HepG2 (cell line): ENCODE results near the gene CNTN4. TPM values are rescaled to one million over a fixed set of nuclear protein-coding genes. Genes with fewer than 3 reads are reported as not detected.

ENCODE experiments used
- ATAC-seq: fragments of 200-7000 bp; cut with Tn5 transposase; 3 replicates; pipeline ENCODE4 v1.9.1; 2020; ENCODE audit warnings: mild to moderate bottlenecking, moderate library complexity
- BruUV-seq: library from RNA; stranded (reverse); fragments of 400-500 nt; replicated peaks from 2 replicates; lab custom pipeline; 2021; lab: Mats Ljungman, UMichigan
- CTCF ChIA-PET: fragments of 300-600 bp; formaldehyde crosslinking; extraction: SDS; loops from one replicate; lab custom pipeline; 2021; ENCODE audit warnings: low total read pairs, inconsistent platforms, low intra/inter-chr PET ratio; lab: Yijun Ruan, JAX
- POLR2A ChIA-PET: fragments of 350-600 bp; sonication (Branson Sonifier 250); formaldehyde crosslinking; loops from one replicate; lab custom pipeline; 2020; ENCODE audit warnings: antibody characterized with exemption, inconsistent platforms; lab: Yijun Ruan, JAX
- DNase-seq: peaks from one replicate; pipeline ENCODE4 v3.0.0-alpha.2; 2015; ENCODE audit warnings: low spot score
- FAIRE-seq: peaks from 3 replicates; lab custom pipeline; 2011; peaks lifted over from hg19 to GRCh38; lab: Jason Lieb, UNC
- H2AFZ ChIP-seq: one replicate; pipeline ENCODE4 v1.6.1; 2011; ENCODE audit warnings: low read length, inconsistent platforms
- H3K27ac ChIP-seq: fragments of 300-600 bp; 3 replicates; pipeline ENCODE4 v1.8.0; 2011; ENCODE audit warnings: mixed run types, mild to moderate bottlenecking, mixed read lengths, low read length, inconsistent platforms; ENCODE audit not compliant: insufficient read depth; ENCODE audit errors: extremely low read length
- H3K27me3 ChIP-seq, 2 experiments: fragments of 200-600 bp in 1 of 2; 2 replicates in 1 of 2; 3 replicates in 1 of 2; pipeline versions ENCODE4 v1.6.0 to v1.8.0; 2011; ENCODE audit warnings: low read length in 2 of 2, mild to moderate bottlenecking in 2 of 2, moderate library complexity in 2 of 2, inconsistent platforms in 1 of 2; ENCODE audit not compliant: insufficient read depth in 2 of 2, control insufficient read depth in 1 of 2
- H3K36me3 ChIP-seq, 2 experiments: fragments of 200-600 bp in 1 of 2; replicated peaks in 1 of 2; 2 replicates in 1 of 2; 3 replicates in 1 of 2; pipeline versions ENCODE4 v1.5.1 to v1.8.0; 2011; ENCODE audit warnings: low read length in 2 of 2, inconsistent platforms in 1 of 2; ENCODE audit not compliant: insufficient read depth in 2 of 2, control insufficient read depth in 1 of 2
- H3K4me1 ChIP-seq: 2 replicates; pipeline ENCODE4 v1.5.1; 2012; ENCODE audit warnings: low read length, inconsistent platforms; ENCODE audit not compliant: insufficient read depth
- H3K4me2 ChIP-seq: 2 replicates; pipeline ENCODE4 v1.6.0; 2011; ENCODE audit warnings: low read depth, low read length, inconsistent platforms
- H3K4me3 ChIP-seq, 3 experiments: fragments of 200-600 bp in 1 of 3; sonication (generic), shearing (Covaris generic) in 1 of 3; replicated peaks in 1 of 3; 2 replicates each; pipeline ENCODE4 v1.5.1; 2011 to 2016; ENCODE audit warnings: low read length in 3 of 3, inconsistent platforms in 2 of 3, low read depth in 2 of 3, mild to moderate bottlenecking in 2 of 3, control low read depth in 1 of 3, mixed read lengths in 1 of 3; ENCODE audit not compliant: insufficient read depth in 1 of 3
- H3K79me2 ChIP-seq: one replicate; pipeline ENCODE4 v1.6.1; 2011; ENCODE audit warnings: low read length, inconsistent platforms; ENCODE audit not compliant: insufficient read depth
- H3K9ac ChIP-seq: 2 replicates; pipeline ENCODE4 v1.6.0; 2011; ENCODE audit warnings: mild to moderate bottlenecking, low read depth, low read length, inconsistent platforms; ENCODE audit not compliant: insufficient read depth
- H3K9me3 ChIP-seq: 2 replicates; pipeline ENCODE4 v1.5.1; 2012; ENCODE audit warnings: mild to moderate bottlenecking, low read length
- H4K20me1 ChIP-seq: 2 replicates; pipeline ENCODE4 v1.6.0; 2011; ENCODE audit warnings: inconsistent platforms, mild to moderate bottlenecking, low read length, moderate library complexity; ENCODE audit not compliant: insufficient read depth
- HNF4G ChIP-seq, 2 experiments: sonication (generic) in 1 of 2; formaldehyde crosslinking in 1 of 2; IDR thresholded peaks; 2 replicates each; pipeline versions ENCODE4 v1.4.0 to v1.6.1; 2011 to 2020; ENCODE audit warnings: borderline replicate concordance in 2 of 2, low read depth in 2 of 2, mild to moderate bottlenecking in 2 of 2, low read length in 1 of 2, missing genetic modification reagents in 1 of 2, moderate library complexity in 1 of 2
- U2AF2 ChIP-seq: fragments of 200-400 bp; formaldehyde crosslinking; IDR thresholded peaks from 2 replicates; pipeline ENCODE4 v1.6.1; 2017; ENCODE audit warnings: low read depth, mild to moderate bottlenecking, low read length
- ZBTB7B ChIP-seq: sonication (generic); formaldehyde crosslinking; IDR thresholded peaks from 2 replicates; pipeline ENCODE4 v1.4.0; 2020; ENCODE audit warnings: missing genetic modification reagents
- ZNF615 ChIP-seq: sonication (generic); formaldehyde crosslinking; IDR thresholded peaks from 2 replicates; pipeline ENCODE4 v1.5.0; 2020; ENCODE audit warnings: mild to moderate bottlenecking, missing genetic modification reagents, borderline replicate concordance
- ZNF746 ChIP-seq: sonication (generic); formaldehyde crosslinking; IDR thresholded peaks from 2 replicates; pipeline ENCODE4 v1.8.0; 2022; ENCODE audit warnings: mild to moderate bottlenecking, missing genetic modification reagents
- WGBS: methylation state at CpG from one replicate; pipeline ENCODE4 v1.1.6; 2017; ENCODE audit warnings: low lambda C conversion rate; 5-methylcytosine and 5-hydroxymethylcytosine counted together
- in situ Hi-C: cut with HindIII; loops from 2 replicates; pipeline ENCODE4 v1.10.0; 2017; ENCODE audit warnings: low pct_unique_long_range_greater_than_20kb; ENCODE audit not compliant: extremely low pct_ligation_motif_present
- intact Hi-C: fragments of 100-400 bp; cut with micrococcal nuclease; formaldehyde crosslinking; loops from one replicate; pipeline ENCODE4 v1.10.0; 2022; ENCODE audit not compliant: unreplicated experiment
- polyA plus RNA-seq, 8 experiments: library from polyadenylated mRNA; depleted of rRNA in 3 of 8; stranded (reverse) in 7 of 8; unstranded in 1 of 8; fragments of >200 nt; fragmentation: Illumina TruSeq in 4 of 8; extraction: Trizol in 4 of 8; gene quantifications; 2 replicates each; pipeline versions ENCODE4 v1.2.1 to v1.2.3, GENCODE V29; 2011 to 2016; ENCODE audit warnings: low read depth in 4 of 8, missing spikeins in 1 of 8, mixed read lengths in 1 of 8; ENCODE audit not compliant: insufficient read depth in 1 of 8
- total RNA-seq, 5 experiments: library from RNA; depleted of rRNA; stranded (reverse); fragments of >200 nt; fragmentation: Illumina TruSeq; extraction: Trizol; gene quantifications; 2 replicates each; pipeline ENCODE4 v1.2.3, GENCODE V29; 2016; ENCODE audit warnings: low read depth in 1 of 5
- TF ChIP-seq, protein P1 (sequence below): sonication (generic); formaldehyde crosslinking; IDR thresholded peaks from 2 replicates; pipeline ENCODE4 v1.5.0; 2020; ENCODE audit warnings: missing genetic modification reagents, mild to moderate bottlenecking, borderline replicate concordance
- TF ChIP-seq, protein P2 (sequence below): sonication (generic); formaldehyde crosslinking; IDR thresholded peaks from 2 replicates; pipeline ENCODE4 v1.5.0; 2020; ENCODE audit warnings: mild to moderate bottlenecking, missing genetic modification reagents

The CNTN4 gene
- total and polyA plus RNA-seq, 2 of the 13 experiments (the other 11 are each of a cell fraction or from before 2014, with no cell fraction given): 0.01 to 0.13 TPM

DNA sequence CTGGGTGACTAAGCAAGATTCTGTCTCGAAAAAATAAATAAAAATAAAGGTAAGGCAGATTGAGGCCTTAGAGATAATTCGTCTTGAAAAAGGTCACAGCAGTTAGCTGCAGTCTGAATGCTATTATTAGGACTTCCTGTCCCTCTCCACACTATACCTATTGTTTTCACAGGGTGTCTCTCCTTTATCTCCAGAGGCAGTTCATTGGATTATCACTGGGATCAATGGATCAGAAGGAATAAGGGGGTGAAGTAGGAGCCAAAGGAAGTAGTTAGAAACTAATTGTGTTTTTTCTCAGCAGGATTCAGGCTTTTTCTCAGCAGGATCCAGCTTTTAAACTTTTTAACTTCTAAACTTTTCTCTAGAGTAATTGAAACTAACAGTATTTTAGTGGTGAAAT lies 684.6 kb downstream of the CNTN4 start:
- no TSS peak for BruUV-seq
- FAIRE-seq (no peak), DNase-seq (no peak), ATAC-seq (no peak)
- ChIA-PET POLR2A (no interaction called here), CTCF (no interaction called here)
- TF ChIP-seq, protein P1, sequence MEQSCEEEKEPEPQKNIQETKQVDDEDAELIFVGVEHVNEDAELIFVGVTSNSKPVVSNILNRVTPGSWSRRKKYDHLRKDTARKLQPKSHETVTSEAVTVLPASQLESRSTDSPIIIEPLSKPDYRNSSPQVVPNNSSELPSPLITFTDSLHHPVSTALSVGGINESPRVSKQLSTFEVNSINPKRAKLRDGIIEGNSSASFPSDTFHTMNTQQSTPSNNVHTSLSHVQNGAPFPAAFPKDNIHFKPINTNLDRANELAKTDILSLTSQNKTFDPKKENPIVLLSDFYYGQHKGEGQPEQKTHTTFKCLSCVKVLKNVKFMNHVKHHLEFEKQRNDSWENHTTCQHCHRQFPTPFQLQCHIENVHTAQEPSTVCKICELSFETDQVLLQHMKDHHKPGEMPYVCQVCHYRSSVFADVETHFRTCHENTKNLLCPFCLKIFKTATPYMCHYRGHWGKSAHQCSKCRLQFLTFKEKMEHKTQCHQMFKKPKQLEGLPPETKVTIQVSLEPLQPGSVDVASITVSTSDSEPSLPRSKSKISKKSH (CRISPR knock-in tag): no peak
- TF ChIP-seq, protein P2, sequence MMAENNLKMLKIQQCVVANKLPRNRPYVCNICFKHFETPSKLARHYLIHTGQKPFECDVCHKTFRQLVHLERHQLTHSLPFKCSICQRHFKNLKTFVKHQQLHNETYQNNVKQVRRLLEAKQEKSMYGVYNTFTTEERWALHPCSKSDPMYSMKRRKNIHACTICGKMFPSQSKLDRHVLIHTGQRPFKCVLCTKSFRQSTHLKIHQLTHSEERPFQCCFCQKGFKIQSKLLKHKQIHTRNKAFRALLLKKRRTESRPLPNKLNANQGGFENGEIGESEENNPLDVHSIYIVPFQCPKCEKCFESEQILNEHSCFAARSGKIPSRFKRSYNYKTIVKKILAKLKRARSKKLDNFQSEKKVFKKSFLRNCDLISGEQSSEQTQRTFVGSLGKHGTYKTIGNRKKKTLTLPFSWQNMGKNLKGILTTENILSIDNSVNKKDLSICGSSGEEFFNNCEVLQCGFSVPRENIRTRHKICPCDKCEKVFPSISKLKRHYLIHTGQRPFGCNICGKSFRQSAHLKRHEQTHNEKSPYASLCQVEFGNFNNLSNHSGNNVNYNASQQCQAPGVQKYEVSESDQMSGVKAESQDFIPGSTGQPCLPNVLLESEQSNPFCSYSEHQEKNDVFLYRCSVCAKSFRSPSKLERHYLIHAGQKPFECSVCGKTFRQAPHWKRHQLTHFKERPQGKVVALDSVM: no peak
- TF ChIP-seq HNF4G (IDR thresholded peaks at IDR 0.05; ENCODE audit: borderline replicate concordance, low read depth, low read length) (no peak), HNF4G (CRISPR knock-in tag; IDR thresholded peaks at IDR 0.05; ENCODE audit: borderline replicate concordance, low read depth) (no peak), ZNF746 (CRISPR knock-in tag) (no peak), ZBTB7B (CRISPR knock-in tag) (no peak), U2AF2 (no peak), ZNF615 (CRISPR knock-in tag) (no peak)
- intact Hi-C loops (no loop called here), in situ Hi-C loops (no loop called here)
- Histone ChIP-seq H2AFZ (no peak overlapping the region), H3K4me3 (no peak overlapping the region), H3K9ac (no peak overlapping the region), H4K20me1 (no peaks in the 10 kb centered on the region), H3K36me3 (no peaks in the 10 kb centered on the region), H3K4me1 (no peaks in the 10 kb centered on the region), H3K4me2 (no peak overlapping the region), H3K27me3 (no peaks in the 10 kb centered on the region), H3K79me2 (no peaks in the 10 kb centered on the region), H3K27ac (no peak overlapping the region), H3K9me3 (no peaks in the 10 kb centered on the region)
- 3% methylated on average over 2 of the region's 2 CpGs for WGBS
